GM23338 (cell line): ENCODE data around the gene BCAS1. TPM values are rescaled to one million over a fixed set of nuclear protein-coding genes. Genes with fewer than 3 reads are reported as not detected.

Experiments used
- ATAC-seq: fragments of 200-7000 bp; cut with Tn5 transposase; 3 replicates; pipeline ENCODE4 v1.9.1; 2020
- DNase-seq: peaks from one replicate; pipeline ENCODE4 v3.0.0-alpha.2; 2015; ENCODE audit warnings: low spot score
- H2AFZ ChIP-seq: fragments of 200-600 bp; sonication (generic); 2 replicates; pipeline ENCODE4 v1.8.0; 2016; ENCODE audit warnings: antibody characterized with exemption, mild to moderate bottlenecking, moderate library complexity
- H3F3A ChIP-seq: fragments of 200-600 bp; sonication (generic); replicated peaks from 2 replicates; pipeline ENCODE4 v1.8.0; 2017; ENCODE audit warnings: antibody characterized with exemption, mixed run types, low read depth
- H3K27ac ChIP-seq: fragments of 200-600 bp; sonication (generic); 2 replicates; pipeline ENCODE4 v1.6.1; 2016; ENCODE audit warnings: low read depth
- H3K27me3 ChIP-seq: fragments of 200-600 bp; sonication (generic); 2 replicates; pipeline ENCODE4 v1.8.0; 2016; ENCODE audit warnings: mild to moderate bottlenecking, mixed run types, moderate library complexity; ENCODE audit not compliant: insufficient read depth
- H3K36me3 ChIP-seq: fragments of 200-600 bp; sonication (generic); 2 replicates; pipeline ENCODE4 v1.8.0; 2016; ENCODE audit warnings: mild to moderate bottlenecking; ENCODE audit not compliant: insufficient read depth
- H3K4me1 ChIP-seq: fragments of 200-600 bp; sonication (generic); 2 replicates; pipeline ENCODE4 v1.8.0; 2016; ENCODE audit warnings: mild to moderate bottlenecking, moderate library complexity; ENCODE audit not compliant: insufficient read depth
- H3K4me2 ChIP-seq: fragments of 200-600 bp; sonication (generic); 2 replicates; pipeline ENCODE4 v1.7.1; 2017; ENCODE audit warnings: mixed run types
- H3K4me3 ChIP-seq: fragments of 200-600 bp; sonication (generic); 2 replicates; pipeline ENCODE4 v1.6.1; 2016; ENCODE audit warnings: mixed run types
- H3K79me2 ChIP-seq: fragments of 200-600 bp; sonication (generic); replicated peaks from 2 replicates; pipeline ENCODE4 v1.8.0; 2017; ENCODE audit warnings: mild to moderate bottlenecking; ENCODE audit not compliant: insufficient read depth
- H3K9me2 ChIP-seq: fragments of 200-600 bp; sonication (generic); 2 replicates; pipeline ENCODE4 v1.8.0; 2017; ENCODE audit not compliant: insufficient read depth
- H4K20me1 ChIP-seq: fragments of 200-600 bp; sonication (generic); replicated peaks from 2 replicates; pipeline ENCODE4 v1.8.0; 2017; ENCODE audit warnings: mild to moderate bottlenecking; ENCODE audit not compliant: insufficient read depth
- H3K27ac Mint-ChIP-seq: 2 replicates; pipeline ENCODE4 v1.8.0; 2020; ENCODE audit warnings: inconsistent platforms, mild to moderate bottlenecking, moderate library complexity, mixed read lengths
- H3K27me3 Mint-ChIP-seq: 3 replicates; pipeline ENCODE4 v1.8.0; 2022; ENCODE audit warnings: low read depth, mild to moderate bottlenecking, moderate library complexity, mixed read lengths, inconsistent platforms; ENCODE audit not compliant: insufficient read depth, poor library complexity
- H3K36me3 Mint-ChIP-seq: 3 replicates; pipeline ENCODE4 v1.8.0; 2021; ENCODE audit warnings: low read depth, mild to moderate bottlenecking, inconsistent platforms, moderate library complexity, mixed read lengths
- H3K4me1 Mint-ChIP-seq: 3 replicates; pipeline ENCODE4 v1.8.0; 2020; ENCODE audit warnings: mild to moderate bottlenecking, inconsistent platforms, mixed read lengths
- H3K4me3 Mint-ChIP-seq: 3 replicates; pipeline ENCODE4 v1.8.0; 2021; ENCODE audit warnings: moderate library complexity, mild to moderate bottlenecking, inconsistent platforms, mixed read lengths
- H3K9me3 Mint-ChIP-seq: 3 replicates; pipeline ENCODE4 v1.8.0; 2020; ENCODE audit warnings: moderate library complexity, mild to moderate bottlenecking, inconsistent platforms, mixed read lengths
- EZH2phosphoT487 ChIP-seq: fragments of 200-600 bp; sonication (generic); IDR thresholded peaks from one replicate; pipeline ENCODE4 v1.8.1; 2018; ENCODE audit warnings: antibody characterized with exemption; ENCODE audit not compliant: unreplicated experiment
- JUNB ChIP-seq: IDR thresholded peaks from one replicate; pipeline ENCODE4 v1.6.1; 2016; ENCODE audit warnings: antibody characterized with exemption; ENCODE audit not compliant: unreplicated experiment
- NANOG ChIP-seq: IDR thresholded peaks from 2 replicates; pipeline ENCODE4 v1.6.1; 2016; ENCODE audit warnings: antibody characterized with exemption, borderline replicate concordance
- STAT1 ChIP-seq: IDR thresholded peaks from one replicate; pipeline ENCODE4 v1.6.1; 2016; ENCODE audit warnings: antibody characterized with exemption; ENCODE audit not compliant: unreplicated experiment
- ZNF331 ChIP-seq: fragments of 250-450 bp; sonication (Bioruptor Pico); IDR thresholded peaks from 2 replicates; pipeline ENCODE4 v1.5.0; 2020; ENCODE audit warnings: low read depth, mild to moderate bottlenecking, moderate library complexity
- polyA plus RNA-seq: library from polyadenylated mRNA; unstranded; fragments of >200 nt; fragmentation: Nextera tagmentation; extraction: Ambion mirVana; gene quantifications from 2 replicates; pipeline ENCODE4 v1.2.1, GENCODE V29; 2016
- total RNA-seq: library from RNA; depleted of rRNA; stranded (reverse); fragments of >200 nt; shearing (Covaris generic); gene quantifications from 2 replicates; pipeline ENCODE4 v1.2.3, GENCODE V29; 2014
- TF ChIP-seq, protein P1 (sequence below): fragments of 250-450 bp; sonication (Bioruptor Pico); IDR thresholded peaks from 2 replicates; pipeline ENCODE4 v1.5.0; 2020; ENCODE audit warnings: mild to moderate bottlenecking, moderate library complexity
- TF ChIP-seq, protein P2 (sequence below): IDR thresholded peaks from 2 replicates; pipeline ENCODE4 v1.6.1; 2016; ENCODE audit warnings: antibody characterized with exemption

The BCAS1 gene
- total and polyA plus RNA-seq, 2 experiments from 2014 or later: 0.17 to 0.19 TPM

DNA sequence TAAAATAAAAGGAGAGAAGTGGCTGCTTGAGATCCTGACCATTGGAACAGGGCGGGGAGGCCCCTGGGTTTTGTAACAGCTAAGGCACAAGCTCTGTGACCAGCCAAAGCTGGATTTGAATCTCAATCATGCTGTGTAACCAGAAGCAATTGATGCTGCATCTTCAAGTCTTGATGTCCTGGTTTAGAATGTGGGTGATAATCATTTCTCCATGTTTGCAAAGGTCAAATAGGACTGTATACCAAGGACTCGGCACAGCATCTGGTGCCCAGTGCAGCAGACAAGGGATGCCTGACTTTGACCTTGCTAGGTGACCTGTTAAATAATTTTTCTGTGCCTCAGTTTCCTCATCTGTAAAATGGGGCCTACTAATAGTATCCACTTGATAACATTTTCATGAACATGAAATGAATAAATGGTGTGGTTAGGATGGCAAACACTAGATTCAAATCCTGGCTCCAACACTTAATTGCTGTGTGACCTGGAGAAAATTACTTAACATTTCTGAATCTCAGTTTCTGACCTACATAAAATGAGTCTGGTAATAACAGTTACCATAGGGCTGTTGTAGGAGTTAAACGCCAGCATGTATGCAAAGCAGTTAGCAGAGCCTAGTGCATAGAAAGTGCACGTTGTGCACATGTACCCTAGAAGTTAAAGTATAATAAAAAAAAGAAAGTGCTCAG, 46.3 kb upstream of the BCAS1 start (continued):
- TF ChIP-seq, protein P1, sequence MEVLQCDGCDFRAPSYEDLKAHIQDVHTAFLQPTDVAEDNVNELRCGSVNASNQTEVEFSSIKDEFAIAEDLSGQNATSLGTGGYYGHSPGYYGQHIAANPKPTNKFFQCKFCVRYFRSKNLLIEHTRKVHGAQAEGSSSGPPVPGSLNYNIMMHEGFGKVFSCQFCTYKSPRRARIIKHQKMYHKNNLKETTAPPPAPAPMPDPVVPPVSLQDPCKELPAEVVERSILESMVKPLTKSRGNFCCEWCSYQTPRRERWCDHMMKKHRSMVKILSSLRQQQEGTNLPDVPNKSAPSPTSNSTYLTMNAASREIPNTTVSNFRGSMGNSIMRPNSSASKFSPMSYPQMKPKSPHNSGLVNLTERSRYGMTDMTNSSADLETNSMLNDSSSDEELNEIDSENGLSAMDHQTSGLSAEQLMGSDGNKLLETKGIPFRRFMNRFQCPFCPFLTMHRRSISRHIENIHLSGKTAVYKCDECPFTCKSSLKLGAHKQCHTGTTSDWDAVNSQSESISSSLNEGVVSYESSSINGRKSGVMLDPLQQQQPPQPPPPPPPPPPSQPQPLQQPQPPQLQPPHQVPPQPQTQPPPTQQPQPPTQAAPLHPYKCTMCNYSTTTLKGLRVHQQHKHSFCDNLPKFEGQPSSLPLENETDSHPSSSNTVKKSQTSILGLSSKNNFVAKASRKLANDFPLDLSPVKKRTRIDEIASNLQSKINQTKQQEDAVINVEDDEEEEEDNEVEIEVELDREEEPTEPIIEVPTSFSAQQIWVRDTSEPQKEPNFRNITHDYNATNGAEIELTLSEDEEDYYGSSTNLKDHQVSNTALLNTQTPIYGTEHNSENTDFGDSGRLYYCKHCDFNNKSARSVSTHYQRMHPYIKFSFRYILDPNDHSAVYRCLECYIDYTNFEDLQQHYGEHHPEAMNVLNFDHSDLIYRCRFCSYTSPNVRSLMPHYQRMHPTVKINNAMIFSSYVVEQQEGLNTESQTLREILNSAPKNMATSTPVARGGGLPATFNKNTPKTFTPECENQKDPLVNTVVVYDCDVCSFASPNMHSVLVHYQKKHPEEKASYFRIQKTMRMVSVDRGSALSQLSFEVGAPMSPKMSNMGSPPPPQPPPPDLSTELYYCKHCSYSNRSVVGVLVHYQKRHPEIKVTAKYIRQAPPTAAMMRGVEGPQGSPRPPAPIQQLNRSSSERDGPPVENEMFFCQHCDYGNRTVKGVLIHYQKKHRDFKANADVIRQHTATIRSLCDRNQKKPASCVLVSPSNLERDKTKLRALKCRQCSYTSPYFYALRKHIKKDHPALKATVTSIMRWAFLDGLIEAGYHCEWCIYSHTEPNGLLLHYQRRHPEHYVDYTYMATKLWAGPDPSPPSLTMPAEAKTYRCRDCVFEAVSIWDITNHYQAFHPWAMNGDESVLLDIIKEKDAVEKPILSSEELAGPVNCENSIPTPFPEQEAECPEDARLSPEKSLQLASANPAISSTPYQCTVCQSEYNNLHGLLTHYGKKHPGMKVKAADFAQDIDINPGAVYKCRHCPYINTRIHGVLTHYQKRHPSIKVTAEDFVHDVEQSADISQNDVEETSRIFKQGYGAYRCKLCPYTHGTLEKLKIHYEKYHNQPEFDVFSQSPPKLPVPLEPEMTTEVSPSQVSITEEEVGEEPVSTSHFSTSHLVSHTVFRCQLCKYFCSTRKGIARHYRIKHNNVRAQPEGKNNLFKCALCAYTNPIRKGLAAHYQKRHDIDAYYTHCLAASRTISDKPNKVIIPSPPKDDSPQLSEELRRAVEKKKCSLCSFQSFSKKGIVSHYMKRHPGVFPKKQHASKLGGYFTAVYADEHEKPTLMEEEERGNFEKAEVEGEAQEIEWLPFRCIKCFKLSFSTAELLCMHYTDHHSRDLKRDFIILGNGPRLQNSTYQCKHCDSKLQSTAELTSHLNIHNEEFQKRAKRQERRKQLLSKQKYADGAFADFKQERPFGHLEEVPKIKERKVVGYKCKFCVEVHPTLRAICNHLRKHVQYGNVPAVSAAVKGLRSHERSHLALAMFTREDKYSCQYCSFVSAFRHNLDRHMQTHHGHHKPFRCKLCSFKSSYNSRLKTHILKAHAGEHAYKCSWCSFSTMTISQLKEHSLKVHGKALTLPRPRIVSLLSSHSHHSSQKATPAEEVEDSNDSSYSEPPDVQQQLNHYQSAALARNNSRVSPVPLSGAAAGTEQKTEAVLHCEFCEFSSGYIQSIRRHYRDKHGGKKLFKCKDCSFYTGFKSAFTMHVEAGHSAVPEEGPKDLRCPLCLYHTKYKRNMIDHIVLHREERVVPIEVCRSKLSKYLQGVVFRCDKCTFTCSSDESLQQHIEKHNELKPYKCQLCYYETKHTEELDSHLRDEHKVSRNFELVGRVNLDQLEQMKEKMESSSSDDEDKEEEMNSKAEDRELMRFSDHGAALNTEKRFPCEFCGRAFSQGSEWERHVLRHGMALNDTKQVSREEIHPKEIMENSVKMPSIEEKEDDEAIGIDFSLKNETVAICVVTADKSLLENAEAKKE: no peak
- no peak for TF ChIP-seq EZH2phosphoT487
- no peak for TF ChIP-seq STAT1

DNA sequence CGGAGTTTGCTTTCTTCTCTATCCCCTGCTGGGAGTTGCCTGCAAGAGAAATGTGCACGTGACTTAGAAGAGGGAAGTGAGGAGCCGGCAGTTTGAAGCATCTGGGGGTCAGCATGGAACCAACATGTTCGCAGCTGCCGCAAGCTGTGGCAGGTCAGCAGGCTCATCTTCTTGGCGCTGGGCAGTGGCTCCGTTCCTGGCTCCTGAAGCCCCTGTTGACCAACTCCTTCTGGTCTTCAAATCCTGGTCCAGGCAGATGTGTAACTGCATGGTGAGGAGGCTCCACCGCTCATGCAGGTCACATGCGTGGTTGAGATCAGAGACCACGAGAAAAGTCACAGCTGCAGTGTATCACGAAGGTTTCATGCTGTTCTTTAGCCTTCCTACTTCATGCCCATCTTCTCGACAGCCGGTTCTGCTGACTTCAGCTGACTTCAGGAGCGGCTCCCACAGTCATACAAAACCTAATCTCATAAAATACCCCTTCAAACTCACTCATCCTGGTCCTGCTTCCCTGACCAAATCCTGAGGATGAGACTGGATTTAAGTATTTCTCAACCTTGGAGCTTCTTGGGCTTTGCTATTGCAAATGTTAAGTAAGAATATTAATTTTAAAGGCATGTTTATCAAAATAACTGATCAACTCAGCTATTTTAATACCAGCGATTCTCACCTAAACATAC, 44.9 kb upstream of the BCAS1 start:
- Mint-ChIP-seq H3K27ac (no peak overlapping the region), H3K27me3 (peaks cover 4% of the 10 kb centered on the region), H3K9me3 (no peaks in the 10 kb centered on the region; the same call in 2 of the 3 replicates), H3K36me3 (no peaks in the 10 kb centered on the region), H3K4me1 (peaks cover 9% of the 10 kb centered on the region; the same call in 1 of the 3 replicates), H3K4me3 (no peak overlapping the region)
- Histone ChIP-seq H3K79me2 (no peaks in the 10 kb centered on the region), H3F3A (no peaks in the 10 kb centered on the region), H3K36me3 (no peaks in the 10 kb centered on the region), H3K4me1 (0 out of 2 replicates have a peak, but pooled peaks cover 6% of the 10 kb centered on the region), H2AFZ (no peak overlapping the region), H3K9me2 (no peaks in the 10 kb centered on the region), H4K20me1 (no peaks in the 10 kb centered on the region), H3K27me3 (no peaks in the 10 kb centered on the region), H3K4me2 (no peak overlapping the region), H3K4me3 (no peak overlapping the region), H3K27ac (no peak overlapping the region)
- ATAC-seq (no peak), DNase-seq (no peak)
- TF ChIP-seq EZH2phosphoT487 (no peak), ZNF331 (CRISPR knock-in tag) (no peak), JUNB (no peak), NANOG (no peak)
- TF ChIP-seq, protein P2, sequence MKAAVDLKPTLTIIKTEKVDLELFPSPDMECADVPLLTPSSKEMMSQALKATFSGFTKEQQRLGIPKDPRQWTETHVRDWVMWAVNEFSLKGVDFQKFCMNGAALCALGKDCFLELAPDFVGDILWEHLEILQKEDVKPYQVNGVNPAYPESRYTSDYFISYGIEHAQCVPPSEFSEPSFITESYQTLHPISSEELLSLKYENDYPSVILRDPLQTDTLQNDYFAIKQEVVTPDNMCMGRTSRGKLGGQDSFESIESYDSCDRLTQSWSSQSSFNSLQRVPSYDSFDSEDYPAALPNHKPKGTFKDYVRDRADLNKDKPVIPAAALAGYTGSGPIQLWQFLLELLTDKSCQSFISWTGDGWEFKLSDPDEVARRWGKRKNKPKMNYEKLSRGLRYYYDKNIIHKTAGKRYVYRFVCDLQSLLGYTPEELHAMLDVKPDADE: no peak
- TF ChIP-seq, protein P1: no peak
